CD4-positive, alpha-beta T cell treated with Interleukin-6 at 100 ng/mL for 8 hours (primary cell): ENCODE measurements around the gene ZP1.

ENCODE experiments used
- DNase-seq: peaks from one replicate; pipeline ENCODE4 v3.0.0-alpha.2; 2020; ENCODE audit warnings: mixed read lengths, low spot score

The ZP1 gene

DNA sequence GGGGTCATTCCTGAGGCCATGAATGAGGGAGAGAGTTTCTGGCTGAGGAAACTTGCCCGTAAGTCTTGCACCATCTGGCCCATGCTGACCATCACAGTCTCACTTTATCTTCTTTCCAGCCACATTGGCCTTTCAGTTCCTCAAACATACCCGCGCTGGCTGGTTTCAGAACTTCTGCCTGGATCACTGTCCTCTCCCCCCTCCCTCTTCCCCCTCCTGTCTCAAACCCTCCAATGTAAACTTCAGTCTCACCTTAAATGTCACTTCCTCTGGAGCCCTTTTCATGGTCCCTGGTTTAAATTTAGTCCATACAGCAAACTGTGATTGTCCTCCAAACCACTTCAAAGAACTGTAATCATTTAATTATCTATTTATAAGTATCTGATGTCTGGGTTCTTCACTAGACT is 42.9 kb downstream of the ZP1 start:
- no peak for DNase-seq

DNA sequence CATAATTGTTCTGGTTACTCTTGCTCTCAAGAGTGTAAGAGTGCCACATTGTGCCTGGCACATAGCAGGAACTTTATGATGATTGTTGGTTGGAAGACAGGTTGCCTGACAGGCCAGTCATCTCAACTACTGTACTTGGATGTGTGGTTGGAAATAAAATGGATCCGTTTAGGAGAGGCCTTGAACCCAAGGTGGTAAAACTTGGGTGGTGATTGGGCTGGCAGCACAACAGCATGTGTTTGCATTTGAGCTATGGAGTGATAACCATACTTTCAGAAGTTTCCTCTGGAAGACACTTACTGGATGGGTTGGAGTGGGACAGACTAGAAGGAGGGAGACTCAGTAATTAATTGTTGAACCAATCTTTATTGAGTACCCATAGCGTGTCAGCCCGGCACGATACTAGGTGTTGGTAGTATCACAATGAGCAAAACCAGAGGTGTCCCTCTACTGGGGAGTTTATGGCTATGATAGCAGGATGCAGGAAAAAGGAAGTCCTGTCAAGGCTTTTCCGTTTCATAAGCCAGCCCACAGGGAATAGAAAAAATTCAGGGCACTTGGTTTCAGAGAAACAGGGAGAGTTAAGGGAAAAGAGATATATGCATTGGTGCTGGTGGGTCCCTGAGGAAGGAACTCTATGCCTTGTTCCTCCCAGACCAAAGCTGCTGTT is 43.5 kb downstream of the ZP1 start:
- no peak for DNase-seq

DNA sequence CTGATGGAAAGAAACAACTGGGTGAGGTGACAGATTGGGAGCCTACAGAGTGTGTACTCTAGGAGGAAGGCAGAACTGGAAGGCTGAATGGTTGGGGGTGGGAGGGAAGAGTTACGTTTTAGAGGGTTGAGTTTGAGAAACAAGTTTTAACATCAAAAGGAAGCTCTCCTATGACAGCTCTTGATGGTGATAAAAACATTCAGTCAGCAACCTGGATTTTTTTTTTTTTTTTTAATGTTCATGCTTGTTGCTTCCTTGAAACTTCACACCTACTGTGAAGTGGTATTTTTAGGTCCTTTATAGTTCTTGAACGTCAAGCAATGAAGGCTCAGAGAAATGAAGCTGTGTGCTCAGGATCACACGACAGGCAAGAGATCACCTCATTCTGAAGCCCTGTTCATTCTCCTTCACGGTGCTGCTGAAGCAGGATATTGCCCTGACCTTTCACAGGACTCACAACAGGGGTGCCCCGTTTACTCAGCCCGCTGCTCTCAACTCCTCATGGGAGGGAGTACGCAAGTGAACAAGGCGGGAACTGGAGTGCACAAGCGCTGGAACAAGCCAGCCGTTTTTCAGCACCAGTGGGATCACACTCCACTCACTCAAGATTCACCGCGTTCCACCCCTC is 45.0 kb downstream of the ZP1 start:
- peak; percentile 45 for DNase-seq

DNA sequence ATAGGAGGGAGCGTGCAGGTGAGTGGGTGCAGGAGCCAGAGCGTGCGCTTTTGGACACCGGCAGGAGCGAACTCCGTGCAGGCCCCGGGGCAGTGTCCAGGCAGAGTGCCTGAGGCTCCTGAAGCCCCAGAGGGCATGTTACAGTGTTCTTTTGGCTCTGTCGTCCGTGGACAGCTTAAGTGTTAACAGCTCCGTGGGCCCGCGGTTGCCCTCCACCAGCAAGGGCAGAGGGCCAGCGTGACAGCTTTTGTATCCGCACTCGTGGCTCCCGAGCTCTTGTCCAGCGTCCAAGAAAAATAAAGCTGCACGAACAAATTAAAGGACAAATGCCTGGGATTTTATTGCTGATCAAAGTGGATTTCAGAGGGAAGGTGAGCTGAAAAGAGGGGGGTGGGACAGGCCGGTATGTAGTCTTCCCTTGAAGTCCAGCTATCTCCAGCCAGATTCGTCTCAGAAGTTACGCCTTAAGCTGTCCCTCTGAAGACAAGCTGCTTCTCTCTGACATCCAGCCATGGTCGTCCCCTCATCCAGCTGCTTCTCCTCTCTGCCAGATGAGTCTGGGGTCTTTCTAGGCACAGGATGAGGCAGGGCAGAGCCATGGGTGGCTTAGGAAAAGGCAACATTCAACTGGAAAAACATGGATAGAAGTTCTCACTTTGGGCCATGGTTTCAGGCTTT is 45.6 kb downstream of the ZP1 start:
- DNase-seq, result no peak

DNA sequence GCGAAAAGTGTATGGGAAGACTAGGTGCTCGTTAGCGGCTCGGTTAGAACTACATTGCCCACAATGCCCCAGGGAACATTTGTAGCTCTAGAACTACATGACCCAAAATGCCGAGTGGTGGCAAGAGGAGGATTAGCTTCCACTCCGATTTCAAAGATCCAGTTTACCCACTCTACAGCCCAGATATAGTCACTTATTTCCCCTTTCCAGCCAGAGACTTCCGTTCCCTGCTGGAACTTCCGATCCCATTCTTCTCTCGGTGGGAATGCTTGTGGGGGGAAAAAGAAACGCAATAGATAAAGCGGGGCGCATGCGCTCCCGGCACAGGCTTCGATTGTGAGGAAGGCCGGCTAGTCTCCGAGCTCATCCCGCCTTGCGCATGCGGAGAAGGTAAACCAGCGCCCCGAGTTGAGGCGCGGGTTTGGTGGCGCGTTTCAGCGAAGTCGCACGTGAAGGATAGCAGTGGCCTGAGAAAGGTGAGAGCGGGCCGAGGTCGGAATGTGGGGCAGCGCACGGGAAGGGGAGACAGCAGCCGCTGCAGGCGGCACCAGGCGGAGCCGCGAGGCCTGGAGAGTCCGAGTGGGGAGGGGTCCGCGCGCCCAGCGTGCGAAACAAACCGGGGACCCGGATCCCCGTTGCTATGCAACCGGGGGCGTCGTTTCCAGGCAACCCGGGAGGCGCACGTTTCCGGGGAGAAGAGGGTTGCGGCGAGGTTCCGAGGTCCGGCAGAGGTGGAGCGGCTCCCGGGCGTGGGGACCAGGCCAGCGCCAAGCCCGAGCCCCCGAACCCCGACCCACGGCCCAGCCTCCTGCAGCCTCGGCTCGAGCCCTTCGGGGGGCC is 46.7 kb downstream of the ZP1 start, which contains the start of gene TMEM109:
Gene TMEM109 (plus strand): TSS at position 366 of the 840 bp plus-strand sequence. CDS start 5,536 bp downstream, outside the sequence.
- DNase-seq, result peak; percentile 88

DNA sequence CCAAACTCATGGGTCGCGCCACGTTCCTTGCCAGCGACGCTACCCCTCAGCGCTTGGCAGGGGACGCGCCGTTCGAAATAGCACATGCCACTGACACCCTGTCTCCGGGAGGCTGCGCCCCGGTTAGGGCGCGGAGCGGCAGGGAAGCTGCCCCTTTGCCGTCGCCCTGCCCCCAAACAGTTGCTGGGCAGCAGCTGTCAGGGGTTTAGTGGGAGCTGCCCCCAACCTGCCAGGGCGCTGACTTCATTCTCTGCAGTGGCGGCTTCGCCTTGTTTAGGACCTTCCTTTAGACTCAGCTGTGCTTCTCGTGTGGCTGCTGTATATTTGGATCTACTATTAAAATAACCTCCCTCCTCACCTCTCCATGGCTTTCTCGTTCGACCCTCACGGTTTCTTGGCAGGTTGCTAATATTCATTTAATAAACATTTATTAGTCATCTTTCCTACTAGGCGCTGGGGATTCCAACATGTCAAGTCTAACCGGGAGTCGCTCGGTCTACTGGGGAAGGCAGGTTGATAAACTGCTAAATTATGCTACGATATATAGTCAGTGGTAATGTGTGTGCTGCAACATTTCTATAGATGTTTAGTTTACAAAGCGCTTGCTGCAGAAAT is 47.4 kb downstream of the ZP1 start:
- no peak for DNase-seq

DNA sequence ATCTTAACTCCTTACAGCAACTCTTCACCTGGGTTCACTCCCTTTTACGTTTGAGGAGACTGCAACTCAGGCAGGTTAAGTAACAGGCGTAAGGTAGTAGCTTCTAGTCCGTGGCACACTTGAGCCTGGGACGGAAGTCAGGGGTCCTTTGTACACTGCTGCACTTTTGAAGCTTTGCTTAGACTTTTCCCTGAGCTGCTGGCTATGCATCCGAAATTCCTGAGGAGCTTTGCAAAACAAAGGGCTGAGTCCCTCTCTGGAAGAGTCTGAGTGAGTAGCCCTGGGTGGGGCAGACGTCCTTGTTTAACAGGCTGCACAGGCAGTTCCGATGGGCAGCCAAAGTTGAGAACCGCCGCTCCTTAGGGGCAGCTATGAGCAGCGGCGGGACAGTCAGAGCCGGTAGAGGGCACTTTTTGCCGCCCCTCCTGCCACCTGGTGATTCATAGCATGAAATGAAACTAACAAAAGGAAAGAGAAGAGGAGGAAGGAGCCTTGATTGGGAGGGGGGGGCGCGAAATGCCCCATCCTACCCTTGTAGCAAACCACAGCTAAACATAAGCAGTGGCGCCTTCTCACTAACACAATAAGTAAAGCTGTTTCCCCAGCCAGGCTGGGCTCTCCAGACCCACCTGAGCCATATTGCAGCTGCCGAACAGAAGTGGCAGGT is 48.0 kb downstream of the ZP1 start:
- peak; percentile 76 for DNase-seq

DNA sequence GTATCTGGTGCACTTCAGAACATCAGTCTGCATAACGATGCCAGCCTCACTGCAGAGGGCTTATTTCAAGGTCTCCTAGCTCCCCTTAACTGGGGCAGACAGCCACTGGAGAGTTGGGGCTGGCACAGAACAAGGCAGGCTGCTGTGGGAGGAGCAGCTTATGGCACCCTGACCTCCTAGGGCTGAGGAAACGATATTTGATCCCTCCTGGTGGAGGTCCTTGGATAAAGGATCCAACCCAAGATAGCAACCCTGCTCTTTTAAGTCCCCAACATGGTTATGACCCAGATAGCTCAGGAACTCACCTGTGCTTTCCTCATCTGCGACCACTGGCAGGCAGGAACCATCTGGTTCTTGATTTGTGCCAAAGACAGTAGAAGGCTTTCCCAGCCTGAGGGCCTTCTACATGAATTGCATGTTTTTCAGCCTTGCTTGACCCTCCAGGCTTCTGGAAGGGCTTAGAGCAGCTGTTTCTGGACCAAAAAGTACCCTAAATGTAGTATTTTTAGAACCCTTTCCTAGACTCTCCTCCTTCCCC is 49.4 kb downstream of the ZP1 start:
- no peak for DNase-seq

DNA sequence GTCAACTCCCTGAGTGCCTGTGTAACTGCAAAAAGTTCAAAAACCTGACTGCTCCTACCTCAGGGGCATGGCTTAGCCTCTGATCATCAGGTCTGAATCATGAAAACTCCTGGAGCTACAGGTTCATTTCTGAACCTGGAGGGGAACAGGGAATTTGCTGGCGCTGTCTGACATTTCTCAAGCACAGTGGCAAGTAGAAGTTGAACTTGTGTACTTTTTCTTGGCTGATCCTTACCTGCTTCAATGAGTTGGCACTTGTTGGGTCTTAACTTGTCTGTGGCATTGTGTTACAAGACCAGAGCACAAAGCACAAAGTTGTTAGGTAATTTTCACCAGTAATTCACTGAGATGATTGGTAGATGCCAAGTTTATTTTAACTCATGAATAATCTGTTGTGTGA is 49.9 kb downstream of the ZP1 start:
- no peak for DNase-seq

DNA sequence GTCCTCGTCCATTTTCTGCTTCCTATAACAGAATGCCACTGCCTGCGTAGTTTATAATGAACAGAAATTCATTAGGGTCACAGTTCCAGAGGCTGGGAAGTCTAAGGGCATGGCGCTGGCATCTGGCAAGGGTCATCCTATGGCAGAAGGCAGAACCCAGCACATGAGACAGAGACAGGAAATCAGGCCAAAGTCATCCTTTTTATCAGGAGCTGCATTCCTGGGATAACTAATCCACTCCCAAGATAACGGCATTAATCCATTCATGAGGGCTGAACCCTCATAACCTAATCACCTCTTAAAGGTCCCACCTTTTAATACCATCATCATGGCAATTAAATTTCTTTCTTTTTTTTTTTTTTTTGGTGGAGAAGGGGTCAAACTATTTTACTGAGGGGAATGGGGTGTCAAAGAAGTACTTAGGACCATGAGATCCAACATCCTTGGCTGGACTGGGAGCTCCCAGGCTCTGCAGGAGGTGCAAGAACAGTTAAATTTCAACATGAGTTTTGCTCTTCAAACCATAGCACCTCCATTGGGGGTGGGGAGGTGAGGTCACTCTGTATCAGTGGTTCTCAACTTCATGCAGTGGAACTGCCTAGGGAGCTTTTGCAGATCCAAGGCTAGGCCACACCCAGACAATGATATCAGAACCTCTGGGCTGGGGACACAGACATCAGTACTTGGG is 51.1 kb downstream of the ZP1 start:
- no peak for DNase-seq

DNA sequence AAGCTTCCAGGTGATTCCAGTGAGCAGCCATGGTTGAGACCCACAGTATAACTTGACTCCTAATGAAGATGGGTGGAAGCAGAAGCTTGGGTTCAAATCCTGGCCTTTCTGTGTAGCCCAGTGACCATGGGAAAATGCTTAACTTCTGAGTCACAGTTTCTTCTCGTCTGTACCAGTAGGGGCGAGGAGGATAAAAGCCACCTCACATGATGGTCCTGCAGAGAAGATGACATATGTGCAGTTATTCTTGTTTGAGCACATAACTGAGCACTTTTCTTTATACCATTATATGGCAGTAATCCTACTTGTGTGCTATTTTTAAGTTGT is 51.6 kb downstream of the ZP1 start:
- DNase-seq, result no peak

DNA sequence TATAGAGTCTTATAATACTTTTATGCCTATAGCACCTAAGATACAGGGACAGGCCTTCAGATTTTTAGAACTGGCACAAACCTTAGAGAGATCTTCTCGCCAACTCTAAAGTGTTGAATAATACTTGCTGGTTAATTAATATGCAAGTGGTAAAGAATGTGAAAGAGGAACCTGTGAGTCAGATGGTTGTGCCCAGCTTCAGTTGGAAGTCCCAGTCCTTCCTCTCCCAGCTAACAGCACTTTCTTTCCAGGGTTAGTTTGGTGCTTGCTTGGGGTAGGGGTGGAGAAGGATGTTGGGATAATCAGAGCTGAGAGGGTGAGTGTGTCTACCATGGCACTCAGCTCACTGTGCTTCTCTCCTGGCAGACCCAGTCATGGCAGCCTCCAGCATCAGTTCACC is 52.0 kb downstream of the ZP1 start:
- no peak for DNase-seq

DNA sequence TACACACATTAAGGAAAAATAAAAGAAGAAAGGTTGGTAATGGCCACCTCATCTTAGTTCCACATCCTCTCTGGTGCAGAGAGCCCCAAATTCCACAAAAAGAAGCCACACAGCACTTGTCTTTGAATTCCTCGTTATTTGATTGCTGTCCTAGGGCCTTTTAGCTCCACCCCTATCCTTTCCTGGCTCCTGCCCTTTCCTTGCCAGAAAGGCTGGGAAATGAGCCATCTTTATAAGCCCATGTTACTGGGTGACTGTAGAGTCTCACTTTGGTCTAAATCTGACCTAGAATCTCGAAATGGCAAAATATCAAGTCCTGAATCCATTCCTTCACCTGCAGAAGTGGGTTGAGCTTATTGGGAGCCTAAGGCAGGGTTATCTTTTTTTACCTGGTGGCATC is 52.6 kb downstream of the ZP1 start:
- no peak for DNase-seq

DNA sequence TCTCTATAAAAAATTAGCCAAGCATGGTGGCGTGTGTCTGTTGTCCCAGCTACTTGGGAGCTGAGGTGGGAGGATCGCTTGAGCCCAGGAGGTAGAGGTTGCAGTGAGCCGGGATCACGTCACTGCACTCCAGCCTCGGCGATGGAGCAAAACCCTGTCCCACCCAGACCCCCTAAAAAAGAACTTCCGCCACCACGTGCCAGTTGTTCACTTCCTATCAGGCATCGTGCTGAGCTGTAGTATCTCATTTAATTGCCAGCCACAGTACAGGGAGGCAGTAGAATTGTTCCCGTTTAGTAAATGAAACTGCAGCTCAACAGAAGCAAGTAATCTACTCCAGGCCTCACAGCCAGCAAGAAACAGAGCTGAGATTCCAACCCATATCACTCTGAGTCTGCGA is 53.9 kb downstream of the ZP1 start:
- no peak for DNase-seq

DNA sequence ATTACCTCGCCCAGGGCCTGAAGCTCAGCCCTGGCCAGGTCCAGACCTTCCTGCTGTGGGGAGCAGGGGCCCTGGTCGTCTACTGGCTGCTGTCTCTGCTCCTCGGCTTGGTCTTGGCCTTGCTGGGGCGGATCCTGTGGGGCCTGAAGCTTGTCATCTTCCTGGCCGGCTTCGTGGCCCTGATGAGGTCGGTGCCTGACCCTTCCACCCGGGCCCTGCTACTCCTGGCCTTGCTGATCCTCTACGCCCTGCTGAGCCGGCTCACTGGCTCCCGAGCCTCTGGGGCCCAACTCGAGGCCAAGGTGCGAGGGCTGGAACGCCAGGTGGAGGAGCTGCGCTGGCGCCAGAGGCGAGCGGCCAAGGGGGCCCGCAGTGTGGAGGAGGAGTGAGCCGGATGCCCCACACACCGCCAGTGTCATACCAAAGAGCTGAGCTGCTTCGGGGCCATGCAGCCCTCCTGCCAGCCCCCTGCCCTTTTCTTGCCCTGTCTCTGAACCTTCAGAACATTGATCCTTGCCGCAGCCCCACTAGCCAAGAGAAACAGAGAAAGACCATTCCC is 54.5 kb downstream of the ZP1 start:
- no peak for DNase-seq

DNA sequence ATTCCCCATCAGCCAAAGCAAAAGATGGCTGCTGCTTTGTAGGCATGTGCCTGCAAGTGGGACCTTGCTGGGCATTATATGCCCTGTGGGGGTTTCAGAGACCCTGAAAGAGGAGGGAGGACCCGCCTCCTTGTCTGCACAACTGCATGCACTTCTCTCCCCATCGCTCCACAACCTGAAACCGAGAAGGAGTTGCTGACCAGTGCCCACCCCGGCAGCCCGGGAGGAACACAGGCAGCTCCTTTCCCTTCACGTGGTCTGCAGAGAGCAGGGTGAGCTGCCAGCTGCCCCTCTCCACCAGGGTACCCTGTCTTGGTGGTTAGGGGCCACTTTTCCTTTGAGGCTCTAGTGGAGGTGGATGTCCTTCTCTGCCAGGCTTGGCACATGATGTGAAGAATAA is 55.6 kb downstream of the ZP1 start:
- DNase-seq, result no peak

DNA sequence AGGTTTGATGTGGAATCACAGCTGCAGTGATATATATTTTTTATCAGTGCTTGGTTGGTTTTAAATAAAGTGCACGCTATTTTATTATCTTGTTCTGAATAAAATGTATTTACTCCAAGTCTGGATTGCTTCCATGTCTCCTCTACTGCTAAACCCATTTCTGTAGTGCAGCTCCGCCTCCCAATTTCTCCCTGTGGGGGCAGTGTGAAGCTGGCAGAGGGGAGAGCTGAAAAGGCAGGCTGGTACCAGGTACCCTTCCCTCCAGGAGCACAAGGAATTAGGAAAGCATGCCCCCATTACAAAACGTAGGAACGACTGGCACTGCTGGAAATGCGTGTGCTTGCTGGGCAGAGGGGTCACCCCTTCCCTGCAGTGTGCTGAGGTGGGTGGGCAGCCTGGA is 56.0 kb downstream of the ZP1 start:
- no peak for DNase-seq

DNA sequence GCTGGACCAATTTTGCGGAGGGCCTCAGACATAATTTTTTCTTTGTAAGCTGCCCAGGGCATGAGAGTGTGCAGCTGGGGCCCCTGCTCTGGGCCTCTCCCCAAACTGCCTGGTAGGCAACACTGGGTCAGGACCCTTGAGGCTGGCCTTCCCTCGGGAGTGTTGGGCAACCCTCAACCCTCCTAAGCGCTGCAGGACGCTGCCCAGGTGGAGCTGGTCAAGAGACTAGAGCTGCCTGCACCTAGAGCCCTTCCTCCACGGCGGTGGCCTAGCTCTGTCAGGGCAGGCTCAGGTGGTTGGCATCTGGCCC is 56.4 kb downstream of the ZP1 start:
- no peak for DNase-seq

DNA sequence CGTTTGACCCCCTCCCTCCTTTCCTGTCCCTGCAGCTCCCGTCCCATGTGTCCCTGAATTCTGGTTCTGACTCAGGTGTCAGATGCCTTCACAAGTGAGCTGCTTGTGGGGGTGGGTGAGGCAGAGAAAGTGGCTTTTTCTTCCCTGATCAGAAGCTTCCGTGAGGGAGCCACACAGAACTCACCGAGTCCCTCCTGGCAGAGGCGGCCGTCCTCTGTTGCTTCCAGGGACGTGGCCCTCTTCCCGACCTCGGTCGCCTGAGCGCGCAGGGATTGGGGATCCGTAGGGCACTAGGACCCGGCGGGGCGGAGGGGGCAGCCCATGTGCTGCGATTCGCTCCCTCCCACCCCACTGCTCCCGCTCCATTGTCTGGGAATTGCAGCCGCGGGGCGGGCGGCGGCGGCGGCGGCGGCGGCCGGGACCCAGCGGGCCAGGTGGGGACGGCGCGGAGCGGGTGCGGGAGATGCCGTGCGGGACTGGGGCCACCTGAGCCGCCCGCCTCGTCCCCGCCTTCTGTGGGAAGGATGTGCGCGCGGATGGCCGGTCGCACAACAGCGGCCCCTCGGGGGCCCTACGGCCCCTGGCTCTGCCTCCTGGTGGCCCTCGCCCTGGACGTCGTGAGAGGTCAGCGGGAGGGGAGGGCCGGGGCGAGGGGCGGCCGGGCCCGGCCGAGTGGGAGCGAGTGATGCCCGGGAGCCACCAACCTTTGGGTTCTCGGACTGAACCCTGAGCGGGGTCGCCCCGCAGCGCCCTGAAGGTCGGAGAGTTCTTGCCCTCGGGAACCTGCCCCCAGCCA is 57.0 kb downstream of the ZP1 start, which contains the start of gene TMEM132A:
Gene TMEM132A (plus strand): TSS at position 351 of the 796 bp plus-strand sequence. CDS start 174 bp downstream, at position 525.
- no peak for DNase-seq
